Activated naive CD8-positive, alpha-beta T cell (primary cell): ENCODE results near the gene KCNMB2.

Experiments
- H3K27ac Mint-ChIP-seq: one replicate; pipeline ENCODE4 v1.8.0; 2021; ENCODE audit warnings: mixed read lengths
- H3K27me3 Mint-ChIP-seq: one replicate; pipeline ENCODE4 v1.8.0; 2021; ENCODE audit warnings: mixed read lengths
- H3K36me3 Mint-ChIP-seq: one replicate; pipeline ENCODE4 v1.8.0; 2021; ENCODE audit warnings: mixed read lengths
- H3K4me1 Mint-ChIP-seq: one replicate; pipeline ENCODE4 v1.8.0; 2021; ENCODE audit warnings: low read depth, mixed read lengths
- H3K4me3 Mint-ChIP-seq: one replicate; pipeline ENCODE4 v1.8.0; 2021; ENCODE audit warnings: mild to moderate bottlenecking, mixed read lengths
- H3K9me3 Mint-ChIP-seq: one replicate; pipeline ENCODE4 v1.8.0; 2021; ENCODE audit warnings: low read depth, mixed read lengths

The KCNMB2 gene

DNA sequence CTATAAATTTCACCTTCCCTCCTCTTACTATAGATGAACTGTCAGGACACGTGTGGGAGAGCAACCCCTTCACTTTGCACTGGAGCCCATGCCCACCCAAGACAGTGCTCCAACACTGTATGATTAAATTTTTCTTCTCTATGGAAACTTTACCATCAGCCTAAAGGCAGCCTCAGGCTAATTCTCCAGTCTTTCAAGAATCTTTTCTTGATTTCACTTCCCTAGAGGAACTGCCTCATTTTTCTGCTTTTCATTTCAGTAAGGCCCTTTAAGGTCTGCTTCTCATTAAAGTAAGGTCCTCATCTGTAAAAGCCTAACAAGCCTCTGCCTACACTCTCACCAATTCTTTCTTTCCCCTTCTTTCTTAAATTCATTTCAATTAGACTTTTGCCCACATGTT, 137.3 kb downstream of the KCNMB2 start:
- Mint-ChIP-seq H3K4me3 (no peak overlapping the region), H3K9me3 (no peaks in the 10 kb centered on the region), H3K4me1 (peaks cover 7% of the 10 kb centered on the region), H3K36me3 (no peaks in the 10 kb centered on the region), H3K27ac (no peak overlapping the region), H3K27me3 (no peaks in the 10 kb centered on the region)

GRCh38 chr3:178676077-178676476, 139.8 kb downstream of the KCNMB2 start:
- H3K27ac Mint-ChIP-seq: no peak overlapping the region
- no peaks in the 10 kb centered on the region for H3K4me1 Mint-ChIP-seq
- H3K36me3 Mint-ChIP-seq: no peaks in the 10 kb centered on the region
- no peak overlapping the region for H3K4me3 Mint-ChIP-seq
- peaks cover 3% of the 10 kb centered on the region for H3K27me3 Mint-ChIP-seq
- H3K9me3 Mint-ChIP-seq: no peaks in the 10 kb centered on the region

DNA sequence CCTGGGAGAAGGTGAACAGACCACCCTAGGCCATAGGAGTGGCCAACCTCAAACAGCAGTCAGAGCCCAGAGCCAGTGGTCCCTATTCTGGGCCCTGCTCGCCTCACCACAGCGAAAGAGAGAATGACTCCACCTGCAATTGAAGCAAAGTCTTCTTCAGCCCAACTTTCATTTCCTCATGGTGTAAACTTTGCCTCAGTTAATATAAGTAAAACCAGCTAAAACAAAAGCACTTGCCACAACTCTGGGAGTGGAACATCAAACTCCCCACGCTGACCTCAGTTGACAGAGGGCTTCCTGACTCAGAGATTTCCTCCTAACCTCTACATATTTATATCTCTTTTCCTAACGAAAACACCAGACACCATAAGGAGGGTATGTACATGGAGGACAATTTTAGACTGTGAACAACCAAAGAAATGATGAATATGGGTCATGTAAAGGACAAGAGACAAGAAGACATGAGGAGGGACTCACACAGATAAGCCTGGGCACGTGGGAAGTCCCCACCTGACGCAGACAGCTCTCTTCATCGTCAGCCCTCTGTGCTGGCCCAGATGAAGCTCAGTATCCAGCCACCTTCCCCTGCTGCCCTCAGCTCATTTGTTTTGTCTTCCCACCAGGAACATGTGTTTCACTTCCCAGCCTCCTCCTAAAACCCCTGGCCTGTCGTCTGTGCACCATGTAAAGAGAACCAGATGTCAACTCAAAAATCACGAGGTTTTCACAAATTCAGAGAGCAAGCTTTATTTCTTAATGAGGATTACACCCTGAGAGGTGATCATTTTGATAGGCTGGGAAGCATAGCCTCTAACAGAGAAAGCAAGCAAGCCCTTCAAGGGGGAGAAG, 140.9 kb downstream of the KCNMB2 start:
- Mint-ChIP-seq H3K4me3 (no peak overlapping the region), H3K4me1 (no peaks in the 10 kb centered on the region), H3K27ac (no peak overlapping the region), H3K27me3 (peaks cover 3% of the 10 kb centered on the region), H3K36me3 (no peaks in the 10 kb centered on the region), H3K9me3 (no peaks in the 10 kb centered on the region)

DNA sequence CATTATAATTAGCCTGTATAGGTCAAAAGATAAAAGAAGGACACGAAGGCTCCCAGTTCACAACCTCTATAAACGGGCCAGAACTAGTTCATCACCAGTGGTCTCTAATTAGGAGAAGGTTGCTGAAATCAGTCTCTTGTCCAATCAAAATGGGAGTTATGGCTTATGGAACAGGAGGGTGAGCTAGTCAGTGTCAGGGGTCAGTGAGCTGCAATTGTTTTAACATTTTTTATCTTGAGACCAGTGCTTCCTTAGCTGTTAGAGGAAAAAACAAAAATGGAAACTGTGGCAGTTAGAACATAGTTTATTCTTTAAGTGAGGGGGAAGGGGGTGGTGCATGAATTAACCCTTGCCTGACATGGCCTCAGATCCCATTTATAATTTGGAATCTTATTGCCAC, 141.7 kb downstream of the KCNMB2 start:
- Mint-ChIP-seq H3K27ac (no peak overlapping the region), H3K4me3 (no peak overlapping the region), H3K4me1 (no peaks in the 10 kb centered on the region), H3K9me3 (peaks cover 4% of the 10 kb centered on the region), H3K36me3 (no peaks in the 10 kb centered on the region), H3K27me3 (peaks cover 3% of the 10 kb centered on the region)

DNA sequence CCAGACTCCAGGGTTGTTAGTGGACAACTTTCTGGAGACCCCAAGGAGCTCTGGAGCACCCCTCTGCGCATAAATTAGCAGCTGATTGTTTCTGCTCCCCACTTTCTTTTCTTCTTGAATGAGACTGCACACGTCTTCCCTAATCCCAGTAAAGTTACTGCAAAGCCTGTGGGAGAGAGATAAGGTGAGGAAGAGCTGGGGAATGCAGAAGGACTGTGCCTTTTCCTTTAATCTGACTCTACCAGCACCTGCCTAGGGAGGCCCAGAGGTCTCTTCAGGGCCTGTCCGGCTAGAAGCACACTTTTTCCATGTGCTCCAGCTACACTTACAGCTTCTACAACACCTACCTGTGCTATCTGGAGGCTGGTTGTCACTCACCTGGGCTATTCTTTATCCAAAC, 143.8 kb downstream of the KCNMB2 start:
- H3K4me3 Mint-ChIP-seq: no peak overlapping the region
- no peak overlapping the region for H3K27ac Mint-ChIP-seq
- no peaks in the 10 kb centered on the region for H3K4me1 Mint-ChIP-seq
- peaks cover 7% of the 10 kb centered on the region for H3K9me3 Mint-ChIP-seq
- H3K36me3 Mint-ChIP-seq: no peaks in the 10 kb centered on the region
- peaks cover 3% of the 10 kb centered on the region for H3K27me3 Mint-ChIP-seq

GRCh38 chr3:178680489-178680888, 144.3 kb downstream of the KCNMB2 start:
- Mint-ChIP-seq H3K9me3 (peaks cover 7% of the 10 kb centered on the region), H3K27me3 (peaks cover 3% of the 10 kb centered on the region), H3K4me1 (no peaks in the 10 kb centered on the region), H3K36me3 (no peaks in the 10 kb centered on the region), H3K4me3 (no peak overlapping the region), H3K27ac (no peak overlapping the region)

DNA sequence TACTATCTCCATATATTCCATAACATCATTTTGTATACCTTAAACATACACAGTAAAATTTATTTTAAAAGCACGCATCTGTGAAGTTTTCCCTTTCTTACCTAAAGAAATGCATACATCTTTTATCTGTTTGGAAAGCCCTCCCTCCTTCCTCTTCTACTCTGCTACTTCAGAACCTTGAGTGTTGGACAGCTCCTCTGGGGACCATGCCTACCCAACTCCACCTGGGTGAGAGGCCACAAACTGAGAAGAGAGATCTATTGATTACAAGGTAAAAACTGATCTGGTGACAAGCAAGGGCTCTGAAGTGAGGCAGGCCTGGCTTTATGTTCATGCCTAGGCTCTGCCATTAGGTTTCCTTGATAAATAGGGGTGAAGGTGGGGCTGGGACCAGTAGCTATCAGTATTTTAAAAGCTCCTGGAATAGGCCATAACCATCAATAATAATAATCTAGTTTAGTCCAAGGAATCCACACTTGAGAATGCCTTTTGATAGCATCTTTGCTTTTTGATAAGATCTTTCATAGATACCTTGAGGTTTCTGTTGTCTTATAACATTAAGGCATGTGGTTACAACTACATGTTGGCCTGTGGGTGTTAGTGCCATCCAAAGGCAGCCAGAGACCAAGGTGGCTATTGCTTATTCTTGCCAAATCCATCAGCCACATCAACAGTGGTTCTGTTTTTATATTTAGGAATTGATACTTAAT, 148.8 kb downstream of the KCNMB2 start:
- Mint-ChIP-seq H3K36me3 (no peaks in the 10 kb centered on the region), H3K27ac (no peak overlapping the region), H3K9me3 (peaks cover 7% of the 10 kb centered on the region), H3K4me3 (no peak overlapping the region), H3K27me3 (peaks cover 3% of the 10 kb centered on the region), H3K4me1 (no peaks in the 10 kb centered on the region)

GRCh38 chr3:178685591-178685906, 149.3 kb downstream of the KCNMB2 start:
- Mint-ChIP-seq H3K36me3 (no peaks in the 10 kb centered on the region), H3K27me3 (peaks cover 2% of the 10 kb centered on the region), H3K4me3 (no peak overlapping the region), H3K9me3 (peaks cover 7% of the 10 kb centered on the region), H3K4me1 (no peaks in the 10 kb centered on the region), H3K27ac (no peak overlapping the region)

- H3K4me3 Mint-ChIP-seq: no peak overlapping the region
- H3K27me3 Mint-ChIP-seq: no peaks in the 10 kb centered on the region
- no peaks in the 10 kb centered on the region for H3K4me1 Mint-ChIP-seq
- peaks cover 7% of the 10 kb centered on the region for H3K9me3 Mint-ChIP-seq
- no peak overlapping the region for H3K27ac Mint-ChIP-seq
- H3K36me3 Mint-ChIP-seq: no peaks in the 10 kb centered on the region
These were observed 150.6 kb downstream of the KCNMB2 start for GRCh38 chr3:178686826-178687225.

GRCh38 chr3:178690571-178690970, 154.3 kb downstream of the KCNMB2 start:
- Mint-ChIP-seq H3K4me1 (no peaks in the 10 kb centered on the region), H3K27ac (no peak overlapping the region), H3K4me3 (no peak overlapping the region), H3K9me3 (peaks cover 4% of the 10 kb centered on the region), H3K36me3 (no peaks in the 10 kb centered on the region), H3K27me3 (no peaks in the 10 kb centered on the region)

GRCh38 chr3:178699364-178699763, 163.1 kb downstream of the KCNMB2 start:
- no peaks in the 10 kb centered on the region for H3K36me3 Mint-ChIP-seq
- no peak overlapping the region for H3K4me3 Mint-ChIP-seq
- H3K9me3 Mint-ChIP-seq: peaks cover 16% of the 10 kb centered on the region
- no peak overlapping the region for H3K27ac Mint-ChIP-seq
- H3K4me1 Mint-ChIP-seq: no peaks in the 10 kb centered on the region
- H3K27me3 Mint-ChIP-seq: no peaks in the 10 kb centered on the region

DNA sequence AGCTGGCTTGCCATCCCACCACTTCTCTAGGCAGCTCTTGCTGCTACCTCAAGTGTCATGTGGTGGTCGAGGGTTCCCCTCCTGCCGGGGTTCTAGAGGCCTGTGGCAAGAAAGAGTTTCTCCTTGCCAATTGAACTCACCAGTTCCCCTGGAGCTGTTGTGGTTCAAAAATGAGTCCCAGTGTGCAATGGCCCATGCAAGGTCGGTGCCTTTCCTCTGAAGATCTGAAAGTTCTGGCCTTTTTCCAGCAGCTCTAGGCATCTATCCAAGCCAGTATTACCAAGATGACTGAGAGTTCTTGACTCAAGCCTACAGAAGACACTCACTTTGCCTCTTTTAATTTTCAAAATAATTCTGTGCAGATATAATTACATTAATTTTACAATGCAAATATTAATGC, 163.6 kb downstream of the KCNMB2 start:
- H3K27me3 Mint-ChIP-seq: no peaks in the 10 kb centered on the region
- H3K4me3 Mint-ChIP-seq: no peak overlapping the region
- peaks cover 16% of the 10 kb centered on the region for H3K9me3 Mint-ChIP-seq
- no peak overlapping the region for H3K27ac Mint-ChIP-seq
- H3K4me1 Mint-ChIP-seq: no peaks in the 10 kb centered on the region
- no peaks in the 10 kb centered on the region for H3K36me3 Mint-ChIP-seq

DNA sequence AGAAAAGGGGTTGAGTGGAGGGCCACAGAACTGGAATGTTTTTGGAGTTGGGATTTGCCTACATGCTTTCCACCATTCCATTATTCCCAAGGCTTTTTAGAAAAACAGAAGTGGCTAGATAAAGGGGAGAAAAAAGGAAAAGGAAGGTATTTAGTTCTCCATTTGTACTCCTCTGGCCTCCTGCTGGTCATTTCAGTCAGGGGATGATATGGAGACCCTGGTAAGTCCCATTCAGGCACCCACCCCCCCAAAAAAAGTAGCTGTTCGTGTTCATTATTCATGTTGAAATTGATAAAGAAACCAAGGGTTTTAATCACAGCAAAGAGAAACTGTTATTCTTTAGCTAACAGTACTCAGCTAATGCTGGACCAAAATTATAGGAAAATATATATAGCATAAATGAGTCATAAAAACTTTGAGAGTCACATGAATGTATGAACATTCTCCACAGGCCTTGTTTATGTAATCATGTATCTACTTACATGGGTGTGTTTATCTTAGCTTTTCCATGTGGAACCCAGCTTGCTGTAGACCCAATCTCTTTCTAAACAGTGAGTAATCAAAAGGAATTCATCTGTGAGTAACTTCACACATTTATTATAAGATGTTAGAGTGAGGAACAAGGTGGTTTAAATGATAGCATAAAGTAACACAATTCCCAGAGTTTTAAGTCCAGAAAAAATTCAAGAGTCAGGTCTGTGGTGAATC, 167.2 kb downstream of the KCNMB2 start:
- Mint-ChIP-seq H3K4me1 (peaks cover 12% of the 10 kb centered on the region), H3K27me3 (no peaks in the 10 kb centered on the region), H3K27ac (no peak overlapping the region), H3K36me3 (no peaks in the 10 kb centered on the region), H3K9me3 (peaks cover 2% of the 10 kb centered on the region), H3K4me3 (no peak overlapping the region)

DNA sequence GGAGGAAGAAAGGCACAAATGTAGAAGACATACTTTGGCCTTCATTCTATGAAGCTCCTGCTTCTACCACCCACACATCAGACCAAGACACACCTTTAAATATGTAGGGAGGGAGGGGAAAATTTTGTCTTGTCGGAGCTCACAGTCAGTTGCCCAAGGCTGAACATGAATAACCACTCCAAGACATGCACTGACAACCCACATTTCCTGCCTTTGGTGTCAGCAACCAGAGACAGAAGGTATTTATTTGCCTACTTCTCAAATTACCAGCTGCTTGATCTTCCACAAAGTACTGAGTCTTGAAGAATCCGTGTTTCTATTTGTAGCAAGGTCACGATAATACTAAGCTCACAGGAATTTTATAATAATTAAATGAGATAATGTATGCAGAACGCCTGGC, 169.7 kb downstream of the KCNMB2 start:
- no peaks in the 10 kb centered on the region for H3K9me3 Mint-ChIP-seq
- peaks cover 12% of the 10 kb centered on the region for H3K4me1 Mint-ChIP-seq
- no peaks in the 10 kb centered on the region for H3K36me3 Mint-ChIP-seq
- H3K4me3 Mint-ChIP-seq: no peak overlapping the region
- no peak overlapping the region for H3K27ac Mint-ChIP-seq
- H3K27me3 Mint-ChIP-seq: no peaks in the 10 kb centered on the region

DNA sequence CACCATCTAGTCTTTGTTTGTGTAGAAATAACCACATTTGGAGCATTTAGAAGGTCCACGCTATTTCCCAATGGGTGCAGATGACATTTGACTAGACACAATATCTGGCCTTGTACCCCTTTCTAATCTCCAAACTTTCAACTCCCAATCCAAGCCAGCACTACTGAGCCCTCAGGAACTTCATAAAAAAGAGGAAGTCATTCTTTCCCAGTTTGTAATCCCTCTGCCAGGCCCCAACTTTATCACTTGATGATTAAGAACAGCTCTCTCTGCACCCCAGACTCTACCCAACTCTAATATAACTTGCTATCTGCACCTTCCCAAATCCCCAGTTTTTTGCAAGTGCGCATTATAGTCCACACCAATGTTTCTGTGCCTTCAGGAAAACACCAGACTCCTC, 170.2 kb downstream of the KCNMB2 start:
- Mint-ChIP-seq H3K4me1 (peaks cover 12% of the 10 kb centered on the region), H3K4me3 (no peak overlapping the region), H3K27ac (no peak overlapping the region), H3K9me3 (no peaks in the 10 kb centered on the region), H3K27me3 (no peaks in the 10 kb centered on the region), H3K36me3 (no peaks in the 10 kb centered on the region)
